Measurements from ENCODE around the gene LITAF.

LITAF gene

GRCh38 chr16:11586856-11587642 is at the start of gene LITAF:
Gene LITAF (minus strand): TSS chr16:11586919. CDS start chr16:11556730, 30,189 bp downstream.
- peak; percentile 39 to 64 (median 46) for DNase-seq (ENCODE audit: low read depth in 2 of 3, low spot score in 2 of 3)

GRCh38 chr16:11636172-11636721 is 49.5 kb upstream of the LITAF start:
- no peak for DNase-seq (ENCODE audit: low read depth in 2 of 3, low spot score in 2 of 3)

GRCh38 chr16:11635679-11636171 is 49.0 kb upstream of the LITAF start:
- DNase-seq (ENCODE audit: low read depth in 2 of 3, low spot score in 2 of 3): no peak

GRCh38 chr16:11635113-11635652 is 48.5 kb upstream of the LITAF start:
- DNase-seq (ENCODE audit: low read depth in 2 of 3, low spot score in 2 of 3): no peak

- no peak for DNase-seq (ENCODE audit: low read depth in 2 of 3, low spot score in 2 of 3)
These were observed 47.6 kb upstream of the LITAF start for GRCh38 chr16:11634312-11634711.

- no peak for DNase-seq (ENCODE audit: low read depth in 2 of 3, low spot score in 2 of 3)
These were observed 46.4 kb upstream of the LITAF start for GRCh38 chr16:11633113-11633512.

- DNase-seq (ENCODE audit: low read depth in 2 of 3, low spot score in 2 of 3): no peak
These were observed 45.8 kb upstream of the LITAF start for GRCh38 chr16:11632455-11632939.

GRCh38 chr16:11631214-11631613 is 44.5 kb upstream of the LITAF start:
- no peak for DNase-seq (ENCODE audit: low read depth in 2 of 3, low spot score in 2 of 3)

- no peak for DNase-seq (ENCODE audit: low read depth in 2 of 3, low spot score in 2 of 3)
These were observed 44.0 kb upstream of the LITAF start for GRCh38 chr16:11630768-11631056.

- no peak for DNase-seq (ENCODE audit: low read depth in 2 of 3, low spot score in 2 of 3)
These were observed 43.5 kb upstream of the LITAF start for GRCh38 chr16:11630046-11630767.

- DNase-seq (ENCODE audit: low read depth in 2 of 3, low spot score in 2 of 3): no peak
These were observed 42.6 kb upstream of the LITAF start for GRCh38 chr16:11629071-11630030.

GRCh38 chr16:11627822-11628457 is 41.2 kb upstream of the LITAF start:
- DNase-seq (ENCODE audit: low read depth in 2 of 3, low spot score in 2 of 3): no peak

- DNase-seq (ENCODE audit: low read depth in 2 of 3, low spot score in 2 of 3): no peak
These were observed 40.6 kb upstream of the LITAF start for GRCh38 chr16:11627292-11627663.

GRCh38 chr16:11626657-11627291 is 40.1 kb upstream of the LITAF start:
- DNase-seq (ENCODE audit: low read depth in 2 of 3, low spot score in 2 of 3): no peak

- no peak for DNase-seq (ENCODE audit: low read depth in 2 of 3, low spot score in 2 of 3)
These were observed 39.0 kb upstream of the LITAF start for GRCh38 chr16:11625769-11626168.

- no peak for DNase-seq (ENCODE audit: low read depth in 2 of 3, low spot score in 2 of 3)
These were observed 38.2 kb upstream of the LITAF start for GRCh38 chr16:11624636-11625607.

- no peak for DNase-seq (ENCODE audit: low read depth in 2 of 3, low spot score in 2 of 3)
These were observed 37.5 kb upstream of the LITAF start for GRCh38 chr16:11624205-11624604.

- DNase-seq (ENCODE audit: low read depth in 2 of 3, low spot score in 2 of 3): peak in 1 of 3 experiments; percentile 18
These were observed 35.4 kb upstream of the LITAF start for GRCh38 chr16:11621920-11622651.

Measured in activated CD8-positive, alpha-beta memory T cell treated with anti-CD3 and anti-CD28 coated beads for 48 hours (primary cell).